ENCODE results near the gene ROPN1L.
"Not testable (repeated sequence)": the region's sequence is repeated elsewhere in the genome, so short reads cannot be mapped to it uniquely, and the experiment has no call there.

ROPN1L gene

GRCh38 chr5:10441083-10441991 is at the start of gene ROPN1L:
ROPN1L (plus strand) TSS chr5:10441879; CDS start chr5:10442168, 289 bp downstream.
- DNase-seq, result peak; percentile 76 to 82

- not testable (repeated sequence) for DNase-seq
Measured at GRCh38 chr5:10392567-10393328, 48.9 kb upstream of the ROPN1L start.

GRCh38 chr5:10393491-10393890 is 48.2 kb upstream of the ROPN1L start:
- no peak for DNase-seq

GRCh38 chr5:10396552-10396951 is 45.1 kb upstream of the ROPN1L start:
- DNase-seq, result no peak

GRCh38 chr5:10399839-10400238 is 41.8 kb upstream of the ROPN1L start:
- DNase-seq, result no peak

DNA sequence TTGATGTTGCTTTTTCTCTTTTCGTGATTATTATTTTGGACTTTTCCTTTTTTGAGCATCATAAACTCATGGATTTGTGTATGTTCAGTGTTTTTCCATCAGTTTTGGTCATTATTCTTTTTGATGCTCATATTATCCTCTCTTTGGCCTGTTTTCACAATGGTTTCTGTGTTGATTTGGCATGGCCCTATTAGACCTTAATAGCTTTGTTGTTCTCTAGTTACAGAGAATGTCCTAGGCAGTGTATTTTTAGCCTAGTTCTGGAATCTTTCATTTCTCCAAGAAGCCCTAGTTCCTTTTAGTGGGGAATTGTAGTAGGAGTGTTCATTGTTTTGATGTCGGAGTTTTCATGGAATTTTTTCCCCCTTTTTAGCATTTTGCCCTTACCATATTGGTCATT is 41.3 kb upstream of the ROPN1L start:
- no peak for DNase-seq

- DNase-seq, result no peak
Measured at GRCh38 chr5:10400831-10401230, 40.8 kb upstream of the ROPN1L start.

GRCh38 chr5:10401498-10401897 is 40.2 kb upstream of the ROPN1L start:
- DNase-seq, result peak; percentile 19 to 36

DNA sequence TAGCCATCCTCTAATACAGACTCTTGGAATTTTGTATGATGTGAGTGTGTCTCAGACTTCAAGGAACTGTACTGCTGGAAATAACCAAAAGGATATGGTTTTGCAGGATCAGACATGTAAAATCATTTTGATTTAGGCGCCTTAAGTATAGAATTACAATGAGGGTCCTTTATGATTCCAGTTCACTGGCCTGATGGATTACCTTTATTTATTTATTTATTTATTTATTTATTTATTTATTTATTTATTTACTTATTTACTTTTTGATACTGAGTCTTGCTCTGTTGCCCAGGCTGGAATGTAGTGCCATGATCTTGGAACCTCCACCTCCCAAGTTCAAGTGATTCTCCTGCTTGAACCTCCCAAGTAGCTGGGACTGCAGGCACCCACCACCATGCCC is 37.9 kb upstream of the ROPN1L start:
- DNase-seq, result no peak

- DNase-seq, result no peak
Measured at GRCh38 chr5:10406651-10407050, 35.0 kb upstream of the ROPN1L start.

GRCh38 chr5:10409504-10409903 is 32.2 kb upstream of the ROPN1L start:
- peak; percentile 38 to 41 for DNase-seq

- no peak for DNase-seq
Measured at GRCh38 chr5:10410662-10411061, 31.0 kb upstream of the ROPN1L start.

GRCh38 chr5:10411336-10411735 is 30.3 kb upstream of the ROPN1L start:
- no peak for DNase-seq

DNA sequence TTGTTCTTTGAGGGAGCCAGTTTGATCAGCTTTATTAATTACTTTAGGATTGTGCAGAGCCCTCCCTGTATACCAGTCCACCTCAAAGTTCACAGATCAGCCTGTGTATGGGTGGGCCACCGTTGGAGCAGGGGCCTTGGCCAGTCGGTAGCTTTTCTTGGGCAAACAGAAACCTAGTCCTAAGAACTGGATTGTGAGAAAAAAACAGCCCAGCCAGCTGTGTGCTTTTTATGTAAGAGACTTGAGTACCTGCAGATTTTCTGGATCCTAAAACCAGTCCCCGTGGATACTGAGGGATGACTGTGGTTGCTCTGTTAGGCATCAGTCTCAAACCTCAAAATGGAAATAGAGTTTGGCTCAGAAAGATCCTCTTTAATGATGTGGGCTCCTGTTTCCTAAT is 24.8 kb upstream of the ROPN1L start:
- no peak for DNase-seq

DNA sequence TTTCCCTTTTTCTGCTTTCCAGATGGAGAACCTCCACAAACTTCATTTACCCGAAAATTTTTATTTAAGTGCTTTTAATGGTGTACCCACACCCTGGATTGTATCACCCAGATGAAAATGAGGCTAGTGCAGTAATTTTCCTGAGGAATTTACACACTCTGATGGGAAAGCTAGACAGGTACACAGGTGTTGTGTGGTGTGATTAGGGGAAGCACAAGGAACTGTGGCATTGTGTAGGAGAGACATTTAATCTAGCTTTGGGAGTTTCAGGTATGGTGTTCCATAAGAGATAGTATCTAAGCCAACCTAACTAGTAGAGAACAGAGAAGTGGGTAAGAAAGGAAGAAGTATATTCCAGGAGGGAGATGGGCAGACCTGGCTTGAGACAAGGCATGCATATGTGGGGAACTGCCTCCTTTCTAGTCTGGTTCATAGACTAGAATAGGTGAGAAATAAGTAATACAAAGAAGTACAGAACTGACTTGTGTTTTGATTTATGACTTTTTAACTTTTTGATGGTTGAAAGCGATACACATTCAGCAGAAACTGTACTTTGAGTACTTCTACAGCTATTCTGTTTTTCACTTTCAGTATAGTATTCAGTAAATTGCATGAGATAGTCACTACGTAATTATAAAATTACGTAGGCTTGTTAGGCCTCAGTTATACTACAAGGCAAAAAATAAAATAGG is 22.9 kb upstream of the ROPN1L start:
- no peak for DNase-seq

DNA sequence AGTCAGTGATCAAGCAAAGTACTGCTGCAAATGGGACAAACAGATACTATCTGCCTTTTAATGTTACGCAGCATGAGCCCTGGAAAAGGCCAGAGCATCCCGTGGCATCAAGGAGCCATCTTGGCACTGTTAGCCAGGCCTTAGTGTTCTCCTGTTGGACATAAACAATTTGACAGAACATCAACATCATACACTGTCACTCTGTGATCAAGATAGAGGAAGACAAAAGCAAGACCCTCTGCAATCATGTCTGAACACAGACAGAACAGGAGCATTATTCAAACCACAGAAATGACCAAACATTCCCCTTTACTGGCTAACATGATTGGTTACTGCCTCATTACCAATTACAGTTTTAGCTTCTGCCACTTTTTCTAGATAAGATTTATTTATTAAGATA is 21.2 kb upstream of the ROPN1L start:
- no peak for DNase-seq

GRCh38 chr5:10420932-10421331 is 20.7 kb upstream of the ROPN1L start:
- DNase-seq, result no peak

GRCh38 chr5:10421896-10422691 is 19.6 kb upstream of the ROPN1L start:
- DNase-seq, result peak; percentile 96 to 97

DNA sequence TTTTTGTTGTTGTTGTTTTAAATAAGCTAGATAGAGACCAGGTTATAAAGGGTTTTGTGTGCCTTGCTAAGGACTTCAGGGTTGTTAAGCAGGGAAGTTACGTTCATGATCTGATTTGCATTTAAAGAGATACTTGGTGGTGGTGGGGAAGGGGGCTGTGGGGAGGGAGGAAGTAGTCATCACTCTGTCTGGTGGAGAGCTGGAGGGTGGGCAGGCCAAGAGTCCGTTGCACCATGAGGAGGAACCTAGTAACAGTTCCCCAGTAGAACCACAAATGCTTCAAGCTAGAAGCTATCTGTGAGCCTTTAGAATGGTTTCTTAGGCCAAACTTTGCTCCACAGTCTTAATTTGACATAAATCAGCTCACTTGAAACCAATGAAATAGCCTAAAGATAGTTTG is 18.7 kb upstream of the ROPN1L start:
- peak; percentile 84 to 86 for DNase-seq

GRCh38 chr5:10424124-10424731 is 17.5 kb upstream of the ROPN1L start:
- peak; percentile 86 to 90 for DNase-seq

GRCh38 chr5:10427201-10427600 is 14.5 kb upstream of the ROPN1L start:
- no peak for DNase-seq

DNA sequence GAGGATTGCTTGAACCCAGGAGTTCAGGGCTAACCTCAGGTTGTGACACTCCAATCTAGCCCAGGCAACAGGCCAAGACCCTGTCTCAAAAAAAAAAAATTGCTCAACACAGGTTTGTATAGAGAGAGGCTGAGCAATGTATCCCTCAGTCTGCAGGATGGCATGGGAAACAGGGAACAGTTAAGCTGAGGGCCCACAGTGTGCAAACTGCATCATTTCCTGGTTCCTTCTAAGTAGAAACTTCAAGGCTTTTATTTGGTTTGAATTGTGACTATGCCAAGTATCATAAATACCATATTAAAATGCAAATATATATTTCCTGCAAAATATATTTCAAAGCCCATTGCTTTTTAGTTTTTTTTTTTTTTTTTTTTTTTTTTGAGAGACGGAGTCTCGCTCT is 13.7 kb upstream of the ROPN1L start:
- DNase-seq, result no peak

Data from Kasumi-1 (cell line).